Breast epithelium (tissue), 4 donors: ENCODE measurements around the gene OGFOD3. TPM values are rescaled to one million over a fixed set of nuclear protein-coding genes. Genes with fewer than 3 reads are reported as not detected.

Source experiments
- DNase-seq, 2 donors: peaks; one replicate each; pipeline ENCODE4 v3.0.0-alpha.2; 2019; ENCODE audit warnings: low spot score in 2 of 2
- H3K27ac ChIP-seq, 2 donors: fragments of 200-600 bp; sonication (generic) in 1 of 2; one replicate each; pipeline ENCODE4 v1.5.1; 2016 to 2019; ENCODE audit warnings: mild to moderate bottlenecking in 1 of 2
- H3K27me3 ChIP-seq, 2 donors: fragments of 200-600 bp; sonication (generic) in 1 of 2; one replicate each; pipeline versions ENCODE4 v1.5.1 to v1.6.0; 2017 to 2019; ENCODE audit warnings: control low read depth in 1 of 2, mild to moderate bottlenecking in 1 of 2
- H3K36me3 ChIP-seq: fragments of 200-600 bp; one replicate; pipeline ENCODE4 v1.5.1; 2019
- H3K4me1 ChIP-seq, 2 donors: fragments of 200-600 bp; sonication (generic); one replicate each; pipeline ENCODE4 v1.5.1; 2016 to 2019; ENCODE audit warnings: control low read depth in 1 of 2
- H3K4me3 ChIP-seq, 3 donors: fragments of 200-600 bp; sonication (generic); 1 replicate in 2 of 3; 2 replicates in 1 of 3; pipeline ENCODE4 v1.5.1; 2016 to 2019; ENCODE audit warnings: mild to moderate bottlenecking in 3 of 3, moderate library complexity in 2 of 3
- H3K9me3 ChIP-seq, 2 donors: fragments of 200-600 bp; sonication (generic) in 1 of 2; one replicate each; pipeline ENCODE4 v1.5.1; 2016 to 2019; ENCODE audit warnings: control low read depth in 1 of 2
- CTCF ChIP-seq, 3 donors: fragments of 450-650 bp; IDR thresholded peaks; one replicate each; pipeline ENCODE4 v1.5.1; 2016 to 2017; ENCODE audit warnings: antibody characterized with exemption in 3 of 3, mild to moderate bottlenecking in 3 of 3, moderate library complexity in 3 of 3
- POLR2A ChIP-seq: fragments of 450-650 bp; IDR thresholded peaks from one replicate; pipeline ENCODE4 v1.6.1; 2016; ENCODE audit warnings: antibody characterized with exemption, mild to moderate bottlenecking, moderate library complexity
- POLR2AphosphoS5 ChIP-seq, 3 donors: sonication (generic); formaldehyde crosslinking; IDR thresholded peaks; one replicate each; pipeline ENCODE4 v1.6.1; 2017; ENCODE audit warnings: antibody characterized with exemption in 3 of 3
- intact Hi-C: fragments of 100-400 bp; cut with DNase I; formaldehyde crosslinking; loops from one replicate; pipeline ENCODE4 v1.15.1; 2023; ENCODE audit warnings: low total_unique reads
- total RNA-seq, 3 donors: library from RNA; depleted of rRNA; stranded (reverse); fragments of >200 nt; gene quantifications; one replicate each; pipeline ENCODE4 v1.1.0, GENCODE V29; 2016

The OGFOD3 gene
- total RNA-seq, 3 donors from 2014 or later: 26.3 to 32.8 (median 28.5) TPM

- H3K27ac ChIP-seq: peak overlapping the region; percentile 87 to 91
- DNase-seq: no peak
- no peaks in the 10 kb centered on the region for H3K36me3 ChIP-seq
- TF ChIP-seq POLR2A (no peak), POLR2AphosphoS5 (IDR thresholded peaks at IDR 0.05) (no peak), CTCF (IDR thresholded peaks at IDR 0.05) (no peak)
- H3K9me3 ChIP-seq: no peaks in the 10 kb centered on the region
- peak overlapping the region; percentile 79 to 97 (median 82) for H3K4me3 ChIP-seq
- no peaks in the 10 kb centered on the region for H3K27me3 ChIP-seq
- H3K4me1 ChIP-seq: peaks cover 16 to 20% of the 10 kb centered on the region in 2 donors
- intact Hi-C loops: no loop called here
Measured at GRCh38 chr17:82449883-82450356, 31.5 kb upstream of the OGFOD3 start.

GRCh38 chr17:82449131-82449882 is 30.9 kb upstream of the OGFOD3 start:
- no peaks in the 10 kb centered on the region for H3K36me3 ChIP-seq
- peak overlapping the region; percentile 87 to 91 for H3K27ac ChIP-seq
- no peak for DNase-seq
- peaks cover 16 to 25% of the 10 kb centered on the region in 2 donors for H3K4me1 ChIP-seq
- no peaks in the 10 kb centered on the region for H3K27me3 ChIP-seq
- TF ChIP-seq POLR2A: no peak
- no peak for TF ChIP-seq CTCF (IDR thresholded peaks at IDR 0.05)
- TF ChIP-seq POLR2AphosphoS5 (IDR thresholded peaks at IDR 0.05): peak in 1 of 3 donors; percentile 40
- H3K4me3 ChIP-seq: peak overlapping the region; percentile 79 to 97 (median 82)
- H3K9me3 ChIP-seq: no peaks in the 10 kb centered on the region
- intact Hi-C loops: no loop called here

GRCh38 chr17:82447876-82448275 is 29.5 kb upstream of the OGFOD3 start:
- TF ChIP-seq POLR2A (no peak), CTCF (IDR thresholded peaks at IDR 0.05) (no peak)
- no peak overlapping the region for H3K27ac ChIP-seq
- peaks cover 16 to 25% of the 10 kb centered on the region in 2 donors for H3K4me1 ChIP-seq
- no peaks in the 10 kb centered on the region for H3K9me3 ChIP-seq
- H3K36me3 ChIP-seq: no peaks in the 10 kb centered on the region
- no peak overlapping the region for H3K4me3 ChIP-seq
- intact Hi-C loops: no loop called here
- H3K27me3 ChIP-seq: no peaks in the 10 kb centered on the region
- no peak for DNase-seq

GRCh38 chr17:82446649-82447048 is 28.3 kb upstream of the OGFOD3 start:
- no peak for DNase-seq
- Histone ChIP-seq H3K4me3 (no peak overlapping the region), H3K4me1 (peaks cover 16 to 25% of the 10 kb centered on the region in 2 donors), H3K27ac (peak overlapping the region in 1 of 2 donors; percentile 78), H3K9me3 (no peaks in the 10 kb centered on the region), H3K36me3 (no peaks in the 10 kb centered on the region), H3K27me3 (no peaks in the 10 kb centered on the region)
- intact Hi-C loops: no loop called here
- TF ChIP-seq CTCF (IDR thresholded peaks at IDR 0.05) (no peak), POLR2A (no peak), POLR2AphosphoS5 (IDR thresholded peaks at IDR 0.05) (no peak)

- no peaks in the 10 kb centered on the region for H3K27me3 ChIP-seq
- H3K27ac ChIP-seq: peak overlapping the region; percentile 70 to 78
- TF ChIP-seq CTCF (IDR thresholded peaks at IDR 0.05) (no peak), POLR2AphosphoS5 (IDR thresholded peaks at IDR 0.05) (no peak), POLR2A (no peak)
- DNase-seq: no peak
- H3K9me3 ChIP-seq: no peaks in the 10 kb centered on the region
- intact Hi-C loops: no loop called here
- no peaks in the 10 kb centered on the region for H3K36me3 ChIP-seq
- H3K4me1 ChIP-seq: peaks cover 14 to 25% of the 10 kb centered on the region in 2 donors
- H3K4me3 ChIP-seq: peak overlapping the region in 1 of 3 donors; percentile 30
Measured at GRCh38 chr17:82446124-82446523, 27.7 kb upstream of the OGFOD3 start.
